GM23338 (cell line): Measurements from ENCODE around the gene RPS5. TPM values are rescaled to one million over a fixed set of nuclear protein-coding genes. Genes with fewer than 3 reads are reported as not detected.

Source experiments
- ATAC-seq: fragments of 200-7000 bp; cut with Tn5 transposase; 3 replicates; pipeline ENCODE4 v1.9.1; 2020
- DNase-seq: peaks from one replicate; pipeline ENCODE4 v3.0.0-alpha.2; 2015; ENCODE audit warnings: low spot score
- H2AFZ ChIP-seq: fragments of 200-600 bp; sonication (generic); 2 replicates; pipeline ENCODE4 v1.8.0; 2016; ENCODE audit warnings: antibody characterized with exemption, mild to moderate bottlenecking, moderate library complexity
- H3F3A ChIP-seq: fragments of 200-600 bp; sonication (generic); replicated peaks from 2 replicates; pipeline ENCODE4 v1.8.0; 2017; ENCODE audit warnings: antibody characterized with exemption, mixed run types, low read depth
- H3K27ac ChIP-seq: fragments of 200-600 bp; sonication (generic); 2 replicates; pipeline ENCODE4 v1.6.1; 2016; ENCODE audit warnings: low read depth
- H3K27me3 ChIP-seq: fragments of 200-600 bp; sonication (generic); 2 replicates; pipeline ENCODE4 v1.8.0; 2016; ENCODE audit warnings: mild to moderate bottlenecking, mixed run types, moderate library complexity; ENCODE audit not compliant: insufficient read depth
- H3K36me3 ChIP-seq: fragments of 200-600 bp; sonication (generic); 2 replicates; pipeline ENCODE4 v1.8.0; 2016; ENCODE audit warnings: mild to moderate bottlenecking; ENCODE audit not compliant: insufficient read depth
- H3K4me1 ChIP-seq: fragments of 200-600 bp; sonication (generic); 2 replicates; pipeline ENCODE4 v1.8.0; 2016; ENCODE audit warnings: mild to moderate bottlenecking, moderate library complexity; ENCODE audit not compliant: insufficient read depth
- H3K4me2 ChIP-seq: fragments of 200-600 bp; sonication (generic); 2 replicates; pipeline ENCODE4 v1.7.1; 2017; ENCODE audit warnings: mixed run types
- H3K4me3 ChIP-seq: fragments of 200-600 bp; sonication (generic); 2 replicates; pipeline ENCODE4 v1.6.1; 2016; ENCODE audit warnings: mixed run types
- H3K79me2 ChIP-seq: fragments of 200-600 bp; sonication (generic); replicated peaks from 2 replicates; pipeline ENCODE4 v1.8.0; 2017; ENCODE audit warnings: mild to moderate bottlenecking; ENCODE audit not compliant: insufficient read depth
- H3K9me2 ChIP-seq: fragments of 200-600 bp; sonication (generic); 2 replicates; pipeline ENCODE4 v1.8.0; 2017; ENCODE audit not compliant: insufficient read depth
- H4K20me1 ChIP-seq: fragments of 200-600 bp; sonication (generic); replicated peaks from 2 replicates; pipeline ENCODE4 v1.8.0; 2017; ENCODE audit warnings: mild to moderate bottlenecking; ENCODE audit not compliant: insufficient read depth
- H3K27ac Mint-ChIP-seq: 2 replicates; pipeline ENCODE4 v1.8.0; 2020; ENCODE audit warnings: inconsistent platforms, mild to moderate bottlenecking, moderate library complexity, mixed read lengths
- H3K27me3 Mint-ChIP-seq: 3 replicates; pipeline ENCODE4 v1.8.0; 2022; ENCODE audit warnings: low read depth, mild to moderate bottlenecking, moderate library complexity, mixed read lengths, inconsistent platforms; ENCODE audit not compliant: insufficient read depth, poor library complexity
- H3K36me3 Mint-ChIP-seq: 3 replicates; pipeline ENCODE4 v1.8.0; 2021; ENCODE audit warnings: low read depth, mild to moderate bottlenecking, inconsistent platforms, moderate library complexity, mixed read lengths
- H3K4me1 Mint-ChIP-seq: 3 replicates; pipeline ENCODE4 v1.8.0; 2020; ENCODE audit warnings: mild to moderate bottlenecking, inconsistent platforms, mixed read lengths
- H3K4me3 Mint-ChIP-seq: 3 replicates; pipeline ENCODE4 v1.8.0; 2021; ENCODE audit warnings: moderate library complexity, mild to moderate bottlenecking, inconsistent platforms, mixed read lengths
- H3K9me3 Mint-ChIP-seq: 3 replicates; pipeline ENCODE4 v1.8.0; 2020; ENCODE audit warnings: moderate library complexity, mild to moderate bottlenecking, inconsistent platforms, mixed read lengths
- CREB1 ChIP-seq: fragments of 250-450 bp; sonication (Bioruptor Pico); IDR thresholded peaks from 2 replicates; pipeline ENCODE4 v1.5.0; 2020; ENCODE audit warnings: low read depth, mild to moderate bottlenecking, moderate library complexity
- ETS1 ChIP-seq: IDR thresholded peaks from 2 replicates; pipeline ENCODE4 v1.6.1; 2016; ENCODE audit warnings: antibody characterized with exemption
- EZH2phosphoT487 ChIP-seq: fragments of 200-600 bp; sonication (generic); IDR thresholded peaks from one replicate; pipeline ENCODE4 v1.8.1; 2018; ENCODE audit warnings: antibody characterized with exemption; ENCODE audit not compliant: unreplicated experiment
- JUNB ChIP-seq: IDR thresholded peaks from one replicate; pipeline ENCODE4 v1.6.1; 2016; ENCODE audit warnings: antibody characterized with exemption; ENCODE audit not compliant: unreplicated experiment
- NANOG ChIP-seq: IDR thresholded peaks from 2 replicates; pipeline ENCODE4 v1.6.1; 2016; ENCODE audit warnings: antibody characterized with exemption, borderline replicate concordance
- POLR2AphosphoS5 ChIP-seq: IDR thresholded peaks from 2 replicates; pipeline ENCODE4 v1.6.1; 2016; ENCODE audit warnings: antibody characterized with exemption, low read depth
- ZNF114 ChIP-seq: fragments of 250-450 bp; sonication (Bioruptor Pico); IDR thresholded peaks from 2 replicates; pipeline ENCODE4 v1.5.0; 2020; ENCODE audit warnings: mild to moderate bottlenecking, moderate library complexity
- ZNF331 ChIP-seq: fragments of 250-450 bp; sonication (Bioruptor Pico); IDR thresholded peaks from 2 replicates; pipeline ENCODE4 v1.5.0; 2020; ENCODE audit warnings: low read depth, mild to moderate bottlenecking, moderate library complexity
- ZNF462 ChIP-seq: fragments of 250-450 bp; sonication (Bioruptor Pico); IDR thresholded peaks from 2 replicates; pipeline ENCODE4 v1.5.0; 2020; ENCODE audit warnings: mild to moderate bottlenecking, moderate library complexity
- polyA plus RNA-seq: library from polyadenylated mRNA; unstranded; fragments of >200 nt; fragmentation: Nextera tagmentation; extraction: Ambion mirVana; gene quantifications from 2 replicates; pipeline ENCODE4 v1.2.1, GENCODE V29; 2016
- total RNA-seq: library from RNA; depleted of rRNA; stranded (reverse); fragments of >200 nt; shearing (Covaris generic); gene quantifications from 2 replicates; pipeline ENCODE4 v1.2.3, GENCODE V29; 2014

RPS5 gene
- total and polyA plus RNA-seq, 2 experiments from 2014 or later, result 734 to 2,111 TPM

- H3K79me2 ChIP-seq, result no peaks in the 10 kb centered on the region
- no peak overlapping the region for H3K27ac ChIP-seq
- H3K27me3 Mint-ChIP-seq, result no peaks in the 10 kb centered on the region
- no peaks in the 10 kb centered on the region; the same call in 1 of the 2 replicates for H3K36me3 ChIP-seq
- ATAC-seq (no peak), DNase-seq (no peak)
- no peak overlapping the region for H3K4me3 Mint-ChIP-seq
- H3K4me3 ChIP-seq, result no peak overlapping the region
- peaks cover 36% of the 10 kb centered on the region for H3K36me3 Mint-ChIP-seq
- H3K27me3 ChIP-seq, result no peaks in the 10 kb centered on the region
- H3K27ac Mint-ChIP-seq, result no peak overlapping the region
- no peaks in the 10 kb centered on the region for H3K9me2 ChIP-seq
- no peaks in the 10 kb centered on the region for H3F3A ChIP-seq
- H4K20me1 ChIP-seq, result no peaks in the 10 kb centered on the region
- no peak overlapping the region for H3K4me2 ChIP-seq
- no peaks in the 10 kb centered on the region for H3K4me1 ChIP-seq
- no peak for TF ChIP-seq NANOG
- TF ChIP-seq ETS1, result no peak
- TF ChIP-seq EZH2phosphoT487, result no peak
- no peak for TF ChIP-seq ZNF114
- TF ChIP-seq ZNF331 (CRISPR knock-in tag), result no peak
- no peak for TF ChIP-seq CREB1 (CRISPR knock-in tag)
- no peak for TF ChIP-seq POLR2AphosphoS5
- no peak for TF ChIP-seq JUNB
- no peaks in the 10 kb centered on the region for H3K4me1 Mint-ChIP-seq
- H3K9me3 Mint-ChIP-seq, result peaks cover 3% of the 10 kb centered on the region; the same call in 2 of the 3 replicates
- H2AFZ ChIP-seq, result no peak overlapping the region
Measured at GRCh38 chr19:58417071-58417470, 30.0 kb downstream of the RPS5 start.

- H3F3A ChIP-seq, result peaks cover 7% of the 10 kb centered on the region
- Mint-ChIP-seq H3K4me3 (no peak overlapping the region), H3K27me3 (no peaks in the 10 kb centered on the region), H3K27ac (no peak overlapping the region), H3K36me3 (peaks cover 44% of the 10 kb centered on the region), H3K4me1 (no peaks in the 10 kb centered on the region), H3K9me3 (peaks cover 83% of the 10 kb centered on the region)
- H3K27me3 ChIP-seq, result no peaks in the 10 kb centered on the region
- H3K79me2 ChIP-seq, result no peaks in the 10 kb centered on the region
- ATAC-seq (no peak), DNase-seq (no peak)
- H2AFZ ChIP-seq, result no peak overlapping the region
- no peak overlapping the region for H3K27ac ChIP-seq
- no peak overlapping the region for H3K4me2 ChIP-seq
- H3K9me2 ChIP-seq, result no peaks in the 10 kb centered on the region
- TF ChIP-seq ZNF462 (CRISPR knock-in tag) (no peak), ZNF114 (no peak), JUNB (no peak), POLR2AphosphoS5 (no peak)
- H3K4me3 ChIP-seq, result no peak overlapping the region
- H3K4me1 ChIP-seq, result no peaks in the 10 kb centered on the region
- peaks cover 29% of the 10 kb centered on the region for H3K36me3 ChIP-seq
- no peaks in the 10 kb centered on the region for H4K20me1 ChIP-seq
Measured at GRCh38 chr19:58428617-58429016, 41.5 kb downstream of the RPS5 start.
